Measurements from ENCODE around the gene PM20D2. TPM values are rescaled to one million over a fixed set of nuclear protein-coding genes. Genes with fewer than 3 reads are reported as not detected.
A peak's percentile ranks its signal among the peaks of the same experiment; 100 is the strongest.

The PM20D2 gene
- polyA plus RNA-seq (2011; rRNA removed) (2.4 and 4.0 TPM in 2 replicates), polyA minus RNA-seq (2011; rRNA and poly(A)+ RNA removed) (1.1 and 1.3 TPM in 2 replicates)

- H3K36me3 ChIP-seq (ENCODE audit: control insufficient read depth, insufficient read depth, low read length) = no peaks in the 10 kb centered on the region
- H3K4me3 ChIP-seq (ENCODE audit: low read depth, low read length) = peak within 1 kb of the TSS; percentile 60
- TF ChIP-seq CTCF (IDR thresholded peaks at IDR 0.05; ENCODE audit: insufficient read depth, low read depth, low read length) = no peak
- DNase-seq (ENCODE audit: low read depth) = no peak
- ChIA-PET POLR2A (interaction anchor here (0.6 kb wide), 1 partner anchor 1574 kb away, joined by 3 read pairs; no protein-coding TSS in a partner anchor), CTCF (interaction anchor here (1.0 to 1.3 kb wide), 4 partner anchors 11 to 163 kb away, joined by 3 read pairs; no protein-coding TSS in a partner anchor)
- H3K27me3 ChIP-seq (ENCODE audit: control insufficient read depth, insufficient read depth, low read length) = no peaks in the 10 kb centered on the region
Measured at GRCh38 chr6:89145956-89146717, at the start of gene PM20D2. PM20D2 (plus strand) TSS chr6:89146055; CDS start chr6:89146145, 90 bp downstream.

- Histone ChIP-seq H3K27me3 (ENCODE audit: control insufficient read depth, insufficient read depth, low read length) (no peaks in the 10 kb centered on the region; the same call in 1 of the 2 replicates), H3K4me3 (ENCODE audit: low read depth, low read length) (no peak overlapping the region), H3K36me3 (ENCODE audit: control insufficient read depth, insufficient read depth, low read length) (no peaks in the 10 kb centered on the region)
- DNase-seq (ENCODE audit: low read depth) = no peak
- ChIA-PET CTCF (interaction anchor here (0.6 to 0.7 kb wide), 2 partner anchors 16 to 172 kb away, joined by 3 read pairs; no protein-coding TSS in a partner anchor), POLR2A (no interaction called here)
- no peak for TF ChIP-seq CTCF (IDR thresholded peaks at IDR 0.05; ENCODE audit: insufficient read depth, low read depth, low read length)
Measured at GRCh38 chr6:89098461-89098860, 47.4 kb upstream of the PM20D2 start.

- TF ChIP-seq CTCF (IDR thresholded peaks at IDR 0.05; ENCODE audit: insufficient read depth, low read depth, low read length) = no peak
- CTCF ChIA-PET = no interaction called here
- H3K4me3 ChIP-seq (ENCODE audit: low read depth, low read length) = no peak overlapping the region
- POLR2A ChIA-PET = no interaction called here
- no peaks in the 10 kb centered on the region for H3K27me3 ChIP-seq (ENCODE audit: control insufficient read depth, insufficient read depth, low read length)
- no peaks in the 10 kb centered on the region for H3K36me3 ChIP-seq (ENCODE audit: control insufficient read depth, insufficient read depth, low read length)
- no peak for DNase-seq (ENCODE audit: low read depth)
Measured at GRCh38 chr6:89100114-89100513, 45.7 kb upstream of the PM20D2 start.

- no peak for DNase-seq (ENCODE audit: low read depth)
- no peak for TF ChIP-seq CTCF (IDR thresholded peaks at IDR 0.05; ENCODE audit: insufficient read depth, low read depth, low read length)
- POLR2A ChIA-PET = no interaction called here
- CTCF ChIA-PET = no interaction called here
- Histone ChIP-seq H3K4me3 (ENCODE audit: low read depth, low read length) (no peak overlapping the region), H3K36me3 (ENCODE audit: control insufficient read depth, insufficient read depth, low read length) (no peaks in the 10 kb centered on the region), H3K27me3 (ENCODE audit: control insufficient read depth, insufficient read depth, low read length) (no peaks in the 10 kb centered on the region)
Measured at GRCh38 chr6:89110284-89110683, 35.6 kb upstream of the PM20D2 start.

- Histone ChIP-seq H3K4me3 (ENCODE audit: low read depth, low read length) (no peak overlapping the region), H3K36me3 (ENCODE audit: control insufficient read depth, insufficient read depth, low read length) (no peaks in the 10 kb centered on the region), H3K27me3 (ENCODE audit: control insufficient read depth, insufficient read depth, low read length) (peaks cover 2% of the 10 kb centered on the region)
- CTCF ChIA-PET = interaction anchor here (1.2 kb wide), 1 partner anchor 13 kb away, joined by 3 read pairs; no protein-coding TSS in a partner anchor
- no peak for TF ChIP-seq CTCF (IDR thresholded peaks at IDR 0.05; ENCODE audit: insufficient read depth, low read depth, low read length)
- DNase-seq (ENCODE audit: low read depth) = no peak
- POLR2A ChIA-PET = no interaction called here
Measured at GRCh38 chr6:89111933-89112332, 33.9 kb upstream of the PM20D2 start.

All from BJ (cell line).